Measurements from ENCODE around the gene GJC1. TPM values are rescaled to one million over a fixed set of nuclear protein-coding genes. Genes with fewer than 3 reads are reported as not detected.
A peak's percentile ranks its signal among the peaks of the same experiment; 100 is the strongest.

Gene GJC1
- total RNA-seq, 3 donors from 2014 or later, result 2.3 to 4.6 (median 4.3) TPM

GRCh38 chr17:44774271-44775135, 55.6 kb downstream of the GJC1 start:
- Histone ChIP-seq H3K27me3 (peaks cover 0 to 6% of the 10 kb centered on the region in 2 donors), H3K27ac (no peak overlapping the region), H3K4me1 (no peaks in the 10 kb centered on the region), H3K9me3 (no peaks in the 10 kb centered on the region), H3K4me3 (peak overlapping the region; percentile 39 to 73 (median 62)), H3K36me3 (no peaks in the 10 kb centered on the region)
- DNase-seq (ENCODE audit: low spot score in 2 of 2), result peak; percentile 83 to 89
- TF ChIP-seq POLR2AphosphoS5 (IDR thresholded peaks at IDR 0.05) (no peak), CTCF (IDR thresholded peaks at IDR 0.05) (peak; percentile 95 to 98 (median 98)), POLR2A (IDR thresholded peaks at IDR 0.05) (no peak)
- intact Hi-C loops (cut with DNase I; ENCODE audit: low total_unique reads), result loop anchor here (5.0 kb wide), 1 partner anchor 98 kb away; no protein-coding TSS in a partner anchor

- no peaks in the 10 kb centered on the region for H3K4me1 ChIP-seq
- H3K27ac ChIP-seq, result no peak overlapping the region
- H3K27me3 ChIP-seq, result peaks cover 0 to 6% of the 10 kb centered on the region in 2 donors
- H3K9me3 ChIP-seq, result no peaks in the 10 kb centered on the region
- TF ChIP-seq POLR2AphosphoS5 (IDR thresholded peaks at IDR 0.05) (no peak), CTCF (IDR thresholded peaks at IDR 0.05) (no peak), POLR2A (IDR thresholded peaks at IDR 0.05) (no peak)
- H3K36me3 ChIP-seq, result no peaks in the 10 kb centered on the region
- H3K4me3 ChIP-seq, result no peak overlapping the region
- DNase-seq (ENCODE audit: low spot score in 2 of 2), result no peak
- intact Hi-C loops (cut with DNase I; ENCODE audit: low total_unique reads), result loop anchor here (5.0 kb wide), 1 partner anchor 99 kb away; no protein-coding TSS in a partner anchor
Measured at GRCh38 chr17:44773140-44773539, 56.9 kb downstream of the GJC1 start.

GRCh38 chr17:44772308-44773045, 57.6 kb downstream of the GJC1 start:
- H3K27ac ChIP-seq, result no peak overlapping the region
- intact Hi-C loops (cut with DNase I; ENCODE audit: low total_unique reads), result loop anchor here (5.0 kb wide), 1 partner anchor 100 kb away; no protein-coding TSS in a partner anchor
- no peak for DNase-seq (ENCODE audit: low spot score in 2 of 2)
- no peak overlapping the region for H3K4me3 ChIP-seq
- no peaks in the 10 kb centered on the region for H3K9me3 ChIP-seq
- no peaks in the 10 kb centered on the region for H3K36me3 ChIP-seq
- H3K4me1 ChIP-seq, result no peaks in the 10 kb centered on the region
- peaks cover 0 to 6% of the 10 kb centered on the region in 2 donors for H3K27me3 ChIP-seq
- no peak for TF ChIP-seq CTCF (IDR thresholded peaks at IDR 0.05)
- no peak for TF ChIP-seq POLR2A (IDR thresholded peaks at IDR 0.05)
- no peak for TF ChIP-seq POLR2AphosphoS5 (IDR thresholded peaks at IDR 0.05)

- no peak for DNase-seq (ENCODE audit: low spot score in 2 of 2)
- Histone ChIP-seq H3K27me3 (peaks cover 0 to 6% of the 10 kb centered on the region in 2 donors), H3K4me3 (no peak overlapping the region), H3K9me3 (no peaks in the 10 kb centered on the region), H3K36me3 (no peaks in the 10 kb centered on the region), H3K27ac (no peak overlapping the region), H3K4me1 (no peaks in the 10 kb centered on the region)
- intact Hi-C loops (cut with DNase I; ENCODE audit: low total_unique reads), result loop anchor here (5.0 kb wide), 1 partner anchor 102 kb away; no protein-coding TSS in a partner anchor
- TF ChIP-seq POLR2A (IDR thresholded peaks at IDR 0.05) (no peak), CTCF (IDR thresholded peaks at IDR 0.05) (no peak), POLR2AphosphoS5 (IDR thresholded peaks at IDR 0.05) (no peak)
Measured at GRCh38 chr17:44770166-44770925, 59.7 kb downstream of the GJC1 start.

Data from breast epithelium (tissue), 4 donors.